ENCODE measurements around the gene GCK. TPM values are rescaled to one million over a fixed set of nuclear protein-coding genes. Genes with fewer than 3 reads are reported as not detected.

Gene GCK
- total RNA-seq, 4 donors from 2014 or later: 0.52 TPM; not detected in 3

DNA sequence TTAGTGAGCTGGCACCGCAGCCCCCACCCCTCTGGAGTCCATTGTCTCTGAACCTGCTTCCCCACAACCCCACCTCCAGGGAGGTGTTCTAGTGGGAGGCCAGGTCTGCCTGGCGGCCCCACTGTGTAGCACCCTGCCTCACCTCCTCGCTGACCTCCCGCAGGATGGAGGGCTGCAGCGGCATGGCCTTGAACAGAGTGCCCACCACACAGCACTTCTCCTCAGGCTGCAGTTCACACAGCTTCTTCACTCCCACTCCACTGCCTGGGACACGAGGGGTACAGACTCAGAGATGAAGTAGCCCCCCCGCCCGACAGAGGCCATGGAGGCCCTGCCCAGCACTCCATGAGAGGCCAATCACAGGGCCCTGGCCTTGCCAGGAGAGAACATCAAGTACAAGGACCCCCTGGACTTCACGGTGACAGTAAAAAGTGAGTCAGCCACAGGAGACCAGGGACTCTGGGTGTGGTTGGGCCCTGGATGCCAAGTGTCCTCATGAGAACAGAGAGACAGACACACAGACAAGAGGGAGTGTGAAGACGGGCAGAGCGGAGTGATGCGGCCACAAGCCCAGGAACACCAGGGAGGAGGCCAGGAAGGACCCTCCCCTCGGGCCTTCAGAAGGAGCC is 71.3 kb downstream of the GCK start:
- no peak overlapping the region for H3K27ac ChIP-seq
- H3K9me3 ChIP-seq: no peaks in the 10 kb centered on the region
- peaks cover 13% of the 10 kb centered on the region for H3K4me1 ChIP-seq
- peaks cover 86% of the 10 kb centered on the region for H3K36me3 ChIP-seq
- no peak for DNase-seq (ENCODE audit: low spot score in 2 of 2)
- TF ChIP-seq, protein P1, sequence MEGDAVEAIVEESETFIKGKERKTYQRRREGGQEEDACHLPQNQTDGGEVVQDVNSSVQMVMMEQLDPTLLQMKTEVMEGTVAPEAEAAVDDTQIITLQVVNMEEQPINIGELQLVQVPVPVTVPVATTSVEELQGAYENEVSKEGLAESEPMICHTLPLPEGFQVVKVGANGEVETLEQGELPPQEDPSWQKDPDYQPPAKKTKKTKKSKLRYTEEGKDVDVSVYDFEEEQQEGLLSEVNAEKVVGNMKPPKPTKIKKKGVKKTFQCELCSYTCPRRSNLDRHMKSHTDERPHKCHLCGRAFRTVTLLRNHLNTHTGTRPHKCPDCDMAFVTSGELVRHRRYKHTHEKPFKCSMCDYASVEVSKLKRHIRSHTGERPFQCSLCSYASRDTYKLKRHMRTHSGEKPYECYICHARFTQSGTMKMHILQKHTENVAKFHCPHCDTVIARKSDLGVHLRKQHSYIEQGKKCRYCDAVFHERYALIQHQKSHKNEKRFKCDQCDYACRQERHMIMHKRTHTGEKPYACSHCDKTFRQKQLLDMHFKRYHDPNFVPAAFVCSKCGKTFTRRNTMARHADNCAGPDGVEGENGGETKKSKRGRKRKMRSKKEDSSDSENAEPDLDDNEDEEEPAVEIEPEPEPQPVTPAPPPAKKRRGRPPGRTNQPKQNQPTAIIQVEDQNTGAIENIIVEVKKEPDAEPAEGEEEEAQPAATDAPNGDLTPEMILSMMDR (IDR thresholded peaks at IDR 0.05): no peak
- no peak for TF ChIP-seq EP300 (IDR thresholded peaks at IDR 0.05)
- TF ChIP-seq POLR2AphosphoS5 (IDR thresholded peaks at IDR 0.05): no peak
- TF ChIP-seq POLR2A (IDR thresholded peaks at IDR 0.05): no peak
- no peak overlapping the region for H3K4me3 ChIP-seq
- WGBS: 82% methylated on average over 5 of the region's 13 CpGs
- H3K27me3 ChIP-seq: no peaks in the 10 kb centered on the region

GRCh38 chr7:44116789-44117666 is 72.2 kb downstream of the GCK start:
- no peak for DNase-seq (ENCODE audit: low spot score in 2 of 2)
- TF ChIP-seq EP300 (IDR thresholded peaks at IDR 0.05): no peak
- TF ChIP-seq POLR2A (IDR thresholded peaks at IDR 0.05): no peak
- TF ChIP-seq, protein P1 (IDR thresholded peaks at IDR 0.05): no peak
- TF ChIP-seq POLR2AphosphoS5 (IDR thresholded peaks at IDR 0.05): no peak
- no peak overlapping the region for H3K27ac ChIP-seq
- H3K27me3 ChIP-seq: no peaks in the 10 kb centered on the region
- peaks cover 6% of the 10 kb centered on the region for H3K4me1 ChIP-seq
- WGBS: 88% methylated on average over 22 of the region's 25 CpGs
- H3K9me3 ChIP-seq: no peaks in the 10 kb centered on the region
- H3K36me3 ChIP-seq: peaks cover 93% of the 10 kb centered on the region
- H3K4me3 ChIP-seq: no peak overlapping the region

DNA sequence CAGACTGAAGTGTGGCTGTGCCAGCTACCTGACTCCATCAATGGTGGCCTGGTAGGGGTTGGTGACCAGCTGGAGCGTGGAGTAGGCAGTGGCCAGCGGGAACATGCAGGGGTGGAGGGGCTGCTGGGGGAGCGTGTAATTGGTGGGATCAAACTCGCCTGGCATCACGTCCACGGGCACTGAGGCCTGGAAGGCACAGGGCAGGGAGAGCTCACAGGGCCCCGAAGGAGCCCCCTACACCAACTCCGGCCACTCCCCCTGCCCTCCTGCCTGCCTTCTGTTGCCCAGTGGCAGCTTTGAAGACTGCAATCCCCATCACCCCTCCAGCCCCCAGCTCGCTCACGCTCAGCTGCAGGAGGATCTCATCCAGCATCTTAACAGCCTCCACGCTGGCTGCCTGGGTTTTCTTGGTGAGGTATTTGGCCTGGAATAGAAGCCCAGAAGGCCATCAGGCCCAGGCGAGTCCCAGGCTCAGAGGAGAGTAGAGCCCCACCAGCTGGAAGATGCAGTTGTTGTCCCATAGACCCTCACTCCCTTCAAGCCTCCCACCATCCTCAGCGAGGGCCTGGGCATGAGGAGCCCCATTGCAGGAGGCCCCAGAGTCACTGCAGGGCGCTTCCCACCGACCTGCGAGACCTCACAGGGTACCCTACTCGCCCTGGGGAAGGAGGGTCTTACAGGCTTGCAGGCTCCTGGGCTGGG is 73.0 kb downstream of the GCK start:
- H3K4me1 ChIP-seq: peaks cover 3% of the 10 kb centered on the region
- WGBS: 87% methylated on average over 11 of the region's 17 CpGs

DNA sequence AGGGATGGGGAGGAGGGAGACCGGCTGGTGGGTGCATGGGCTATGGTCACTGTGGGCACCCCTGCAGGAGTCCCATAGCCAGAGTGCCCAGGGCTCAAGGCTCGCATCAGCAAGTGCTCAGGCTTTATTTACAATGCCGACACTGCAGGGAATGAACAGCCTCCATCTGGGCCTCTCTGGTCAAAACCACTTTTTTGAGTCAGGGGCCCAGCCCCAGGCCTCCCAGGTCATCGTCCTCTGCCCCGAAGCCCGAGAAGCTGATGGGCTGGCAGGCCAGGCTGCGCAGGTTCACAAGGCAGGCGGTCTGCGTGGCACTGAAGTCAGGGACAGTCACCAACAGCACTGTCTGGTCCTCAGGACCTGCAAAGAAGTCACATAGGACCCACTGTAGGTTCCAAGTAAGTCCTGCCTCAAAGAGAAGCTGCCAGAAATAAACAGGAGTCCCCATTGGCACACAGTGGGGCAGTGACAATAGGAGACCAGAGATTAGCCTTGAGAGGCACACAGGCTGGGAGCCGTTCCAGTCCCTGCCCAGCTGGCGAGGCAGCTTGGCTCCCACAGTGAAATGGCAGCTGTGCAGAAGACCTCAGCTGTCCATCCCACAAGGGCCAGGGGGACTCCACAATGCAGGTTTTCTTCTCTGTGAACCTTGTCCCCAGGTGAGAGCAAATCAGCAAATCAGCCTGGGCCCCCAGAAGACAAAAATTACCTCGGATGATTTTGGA is 74.5 kb downstream of the GCK start:
- Histone ChIP-seq H3K27me3 (no peaks in the 10 kb centered on the region), H3K4me3 (no peak overlapping the region), H3K27ac (no peak overlapping the region), H3K4me1 (peaks cover 7% of the 10 kb centered on the region), H3K36me3 (peaks cover 93% of the 10 kb centered on the region), H3K9me3 (no peaks in the 10 kb centered on the region)
- no peak for DNase-seq (ENCODE audit: low spot score in 2 of 2)
- 85% methylated on average over 5 of the region's 12 CpGs for WGBS
- TF ChIP-seq EP300 (IDR thresholded peaks at IDR 0.05): no peak
- TF ChIP-seq POLR2AphosphoS5 (IDR thresholded peaks at IDR 0.05): no peak
- no peak for TF ChIP-seq POLR2A (IDR thresholded peaks at IDR 0.05)
- TF ChIP-seq, protein P1 (IDR thresholded peaks at IDR 0.05): no peak

More for the DNA sequence above, 73.0 kb downstream of the GCK start:
- H3K4me3 ChIP-seq: no peak overlapping the region
- TF ChIP-seq POLR2A (IDR thresholded peaks at IDR 0.05) (no peak), POLR2AphosphoS5 (IDR thresholded peaks at IDR 0.05) (no peak), EP300 (IDR thresholded peaks at IDR 0.05) (no peak)
- TF ChIP-seq, protein P1 (IDR thresholded peaks at IDR 0.05): no peak
- H3K27ac ChIP-seq: no peak overlapping the region
- no peaks in the 10 kb centered on the region for H3K9me3 ChIP-seq
- no peaks in the 10 kb centered on the region for H3K27me3 ChIP-seq
- DNase-seq (ENCODE audit: low spot score in 2 of 2): no peak
- peaks cover 94% of the 10 kb centered on the region for H3K36me3 ChIP-seq
